AG08395 (cell line): ENCODE data around the gene TIMM22.
"Not testable (repeated sequence)": the region's sequence is repeated elsewhere in the genome, so short reads cannot be mapped to it uniquely, and the experiment has no call there.

ENCODE experiments used
- DNase-seq: peaks from one replicate; pipeline ENCODE4 v3.0.0; 2012; ENCODE audit warnings: mixed read lengths, low spot score

Gene TIMM22

GRCh38 chr17:973053-973452 lies 23.9 kb upstream of the TIMM22 start:
- no peak for DNase-seq

- not testable (repeated sequence) for DNase-seq
These were observed 22.2 kb upstream of the TIMM22 start for GRCh38 chr17:974778-975177.

GRCh38 chr17:975371-975915 lies 21.5 kb upstream of the TIMM22 start:
- peak; percentile 46 for DNase-seq

- no peak for DNase-seq
These were observed 20.6 kb upstream of the TIMM22 start for GRCh38 chr17:976312-976711.

GRCh38 chr17:977166-977565 lies 19.8 kb upstream of the TIMM22 start:
- no peak for DNase-seq

- peak; percentile 21 for DNase-seq
These were observed 18.5 kb upstream of the TIMM22 start for GRCh38 chr17:978103-979093.

- DNase-seq: no peak
These were observed 17.8 kb upstream of the TIMM22 start for GRCh38 chr17:979212-979538.

- peak; percentile 97 for DNase-seq
These were observed 17.2 kb upstream of the TIMM22 start, which contains the start of gene NXN for GRCh38 chr17:979539-980405. NXN (minus strand) TSS chr17:979776.

- peak; percentile 76 for DNase-seq
These were observed 16.3 kb upstream of the TIMM22 start for GRCh38 chr17:980406-981291.

- no peak for DNase-seq
These were observed 15.7 kb upstream of the TIMM22 start for GRCh38 chr17:981292-981658.

- no peak for DNase-seq
These were observed 13.0 kb upstream of the TIMM22 start for GRCh38 chr17:983921-984320.

- no peak for DNase-seq
These were observed 10.5 kb upstream of the TIMM22 start for GRCh38 chr17:986322-986929.

GRCh38 chr17:987931-988330 lies 9.0 kb upstream of the TIMM22 start:
- DNase-seq: no peak

- DNase-seq: no peak
These were observed 8.4 kb upstream of the TIMM22 start for GRCh38 chr17:988561-988960.

- DNase-seq: no peak
These were observed 4.0 kb upstream of the TIMM22 start for GRCh38 chr17:992933-993332.

- DNase-seq: not testable (repeated sequence)
These were observed 1.6 kb upstream of the TIMM22 start for GRCh38 chr17:995324-995723.

GRCh38 chr17:998111-998510 lies 1.2 kb downstream of the TIMM22 start:
- no peak for DNase-seq

GRCh38 chr17:1000597-1001461 lies 3.9 kb downstream of the TIMM22 start:
- peak; percentile 62 for DNase-seq

GRCh38 chr17:1001640-1002411 lies 4.9 kb downstream of the TIMM22 start:
- peak; percentile 71 for DNase-seq
